Measurements from ENCODE around the gene EXOSC7. TPM values are rescaled to one million over a fixed set of nuclear protein-coding genes. Genes with fewer than 3 reads are reported as not detected.

EXOSC7 gene
- total RNA-seq, 1 donor from 2014 or later = 56.2 TPM

DNA sequence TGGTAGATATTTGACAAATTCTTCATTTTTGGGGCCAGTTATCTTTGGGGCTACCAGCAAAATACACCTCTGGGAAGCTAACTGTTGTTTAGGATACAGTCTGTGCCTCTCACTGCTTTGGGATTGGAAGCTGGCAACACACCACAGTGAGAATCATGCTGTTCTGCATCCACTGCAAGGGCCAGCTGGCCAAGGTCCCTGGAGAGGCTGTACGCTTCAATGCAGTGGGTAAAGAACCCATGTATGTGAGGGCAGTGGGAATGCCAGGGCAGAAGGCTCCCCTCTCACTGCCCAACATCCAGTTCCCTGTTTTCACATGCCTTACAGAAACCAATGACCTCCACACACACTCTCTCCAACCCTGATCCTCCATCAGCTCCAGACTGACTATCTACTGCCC lies 20.1 kb upstream of the EXOSC7 start:
- no peaks in the 10 kb centered on the region for H3K27me3 ChIP-seq
- TF ChIP-seq POLR2AphosphoS5 (IDR thresholded peaks at IDR 0.05; ENCODE audit: insufficient read depth in 1 of 2, low read depth in 1 of 2) (no peak), POLR2A (IDR thresholded peaks at IDR 0.05) (no peak)
- TF ChIP-seq, protein P1, sequence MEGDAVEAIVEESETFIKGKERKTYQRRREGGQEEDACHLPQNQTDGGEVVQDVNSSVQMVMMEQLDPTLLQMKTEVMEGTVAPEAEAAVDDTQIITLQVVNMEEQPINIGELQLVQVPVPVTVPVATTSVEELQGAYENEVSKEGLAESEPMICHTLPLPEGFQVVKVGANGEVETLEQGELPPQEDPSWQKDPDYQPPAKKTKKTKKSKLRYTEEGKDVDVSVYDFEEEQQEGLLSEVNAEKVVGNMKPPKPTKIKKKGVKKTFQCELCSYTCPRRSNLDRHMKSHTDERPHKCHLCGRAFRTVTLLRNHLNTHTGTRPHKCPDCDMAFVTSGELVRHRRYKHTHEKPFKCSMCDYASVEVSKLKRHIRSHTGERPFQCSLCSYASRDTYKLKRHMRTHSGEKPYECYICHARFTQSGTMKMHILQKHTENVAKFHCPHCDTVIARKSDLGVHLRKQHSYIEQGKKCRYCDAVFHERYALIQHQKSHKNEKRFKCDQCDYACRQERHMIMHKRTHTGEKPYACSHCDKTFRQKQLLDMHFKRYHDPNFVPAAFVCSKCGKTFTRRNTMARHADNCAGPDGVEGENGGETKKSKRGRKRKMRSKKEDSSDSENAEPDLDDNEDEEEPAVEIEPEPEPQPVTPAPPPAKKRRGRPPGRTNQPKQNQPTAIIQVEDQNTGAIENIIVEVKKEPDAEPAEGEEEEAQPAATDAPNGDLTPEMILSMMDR (IDR thresholded peaks at IDR 0.05) = no peak
- intact Hi-C loops (cut with DNase I) = no loop called here
- no peak overlapping the region for H3K27ac ChIP-seq
- peaks cover 0 to 20% of the 10 kb centered on the region in 2 donors for H3K36me3 ChIP-seq
- no peaks in the 10 kb centered on the region for H3K9me3 ChIP-seq
- peaks cover 20% of the 10 kb centered on the region for H3K4me1 ChIP-seq
- H3K4me3 ChIP-seq = no peak overlapping the region
- no peak for DNase-seq (ENCODE audit: extremely low spot score in 2 of 2)

DNA sequence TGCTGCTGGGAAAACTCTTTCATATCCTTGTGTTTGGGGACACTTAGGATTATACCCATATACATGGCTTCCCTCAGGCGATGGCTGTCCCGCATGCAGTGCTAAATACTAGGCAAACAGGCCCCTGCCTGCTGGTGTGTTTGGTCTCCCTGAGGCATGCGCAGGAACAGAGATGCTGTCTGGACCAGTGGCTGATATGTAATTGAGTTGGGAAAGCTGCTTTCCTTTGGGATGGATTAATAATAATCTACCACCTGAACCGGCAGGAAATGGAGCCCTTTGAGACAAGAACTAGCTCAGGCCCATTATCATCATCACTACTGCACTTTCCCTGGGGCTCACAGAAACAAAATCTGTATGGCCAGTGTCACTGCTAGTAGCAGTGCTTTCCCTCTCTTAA lies 18.1 kb upstream of the EXOSC7 start:
- DNase-seq (ENCODE audit: extremely low spot score in 2 of 2) = no peak
- intact Hi-C loops (cut with DNase I) = no loop called here
- Histone ChIP-seq H3K27ac (no peak overlapping the region), H3K4me3 (no peak overlapping the region), H3K36me3 (peaks cover 0 to 20% of the 10 kb centered on the region in 2 donors), H3K27me3 (no peaks in the 10 kb centered on the region), H3K4me1 (peaks cover 22% of the 10 kb centered on the region), H3K9me3 (no peaks in the 10 kb centered on the region)
- TF ChIP-seq, protein P1 (IDR thresholded peaks at IDR 0.05) = no peak
- TF ChIP-seq POLR2A (IDR thresholded peaks at IDR 0.05) (no peak), POLR2AphosphoS5 (IDR thresholded peaks at IDR 0.05; ENCODE audit: insufficient read depth in 1 of 2, low read depth in 1 of 2) (no peak)

DNA sequence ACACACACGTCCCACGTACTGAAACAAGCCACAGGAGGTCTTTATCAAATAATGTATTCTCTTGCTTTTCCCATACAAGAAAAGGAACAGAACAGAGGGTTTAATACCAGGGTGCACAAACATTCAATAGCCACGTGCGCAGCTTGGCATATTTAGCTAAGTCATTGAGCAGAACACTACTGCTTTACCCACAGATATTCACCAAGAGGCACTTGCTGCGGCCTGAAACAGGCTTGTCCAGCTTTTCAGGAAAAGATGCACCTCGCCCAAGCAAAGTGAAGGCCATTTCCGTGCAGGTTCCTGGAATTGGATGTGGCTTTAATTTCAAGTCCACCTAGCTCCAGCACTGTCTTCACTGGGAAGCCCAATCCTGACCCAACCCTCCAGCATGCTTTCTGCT lies 17.7 kb upstream of the EXOSC7 start:
- H3K4me1 ChIP-seq = peaks cover 26% of the 10 kb centered on the region
- no peaks in the 10 kb centered on the region for H3K27me3 ChIP-seq
- no peak for DNase-seq (ENCODE audit: extremely low spot score in 2 of 2)
- peaks cover 0 to 20% of the 10 kb centered on the region in 2 donors for H3K36me3 ChIP-seq
- no peak overlapping the region for H3K4me3 ChIP-seq
- TF ChIP-seq, protein P1 (IDR thresholded peaks at IDR 0.05) = no peak
- TF ChIP-seq POLR2AphosphoS5 (IDR thresholded peaks at IDR 0.05; ENCODE audit: insufficient read depth in 1 of 2, low read depth in 1 of 2) (no peak), POLR2A (IDR thresholded peaks at IDR 0.05) (no peak)
- H3K9me3 ChIP-seq = no peaks in the 10 kb centered on the region
- intact Hi-C loops (cut with DNase I) = no loop called here
- no peak overlapping the region for H3K27ac ChIP-seq

DNA sequence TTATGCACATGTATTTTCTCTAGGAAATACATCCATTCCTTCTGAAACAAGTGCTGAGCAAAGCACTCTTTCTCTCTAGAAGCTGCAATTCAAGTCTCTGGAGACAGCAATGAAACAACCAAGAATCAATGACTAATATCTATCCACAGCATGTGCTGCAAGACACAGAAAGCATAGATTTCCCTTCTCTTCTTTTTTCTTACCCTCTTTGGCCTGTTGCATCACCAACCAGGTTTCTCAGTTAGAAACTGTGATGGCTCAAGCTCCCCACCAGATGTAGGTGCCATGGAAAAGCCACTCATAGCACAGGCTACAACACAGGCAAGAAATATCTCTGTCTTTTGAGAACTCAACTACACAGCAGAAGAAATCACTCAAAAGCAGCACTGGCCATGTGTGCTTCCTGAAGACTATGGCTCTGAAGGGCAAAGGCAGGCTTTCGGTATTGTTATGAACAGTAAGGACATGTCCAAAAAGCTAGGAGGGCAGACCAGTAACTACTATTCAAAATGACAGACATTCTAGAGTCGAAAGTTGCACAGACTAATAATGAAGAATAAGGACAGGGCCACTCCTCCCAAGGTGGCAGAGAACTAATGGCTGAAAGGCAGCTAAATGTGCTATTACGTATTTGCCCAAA lies 15.5 kb upstream of the EXOSC7 start:
- DNase-seq (ENCODE audit: extremely low spot score in 2 of 2) = no peak
- H3K36me3 ChIP-seq = peaks cover 0 to 20% of the 10 kb centered on the region in 2 donors
- H3K27me3 ChIP-seq = no peaks in the 10 kb centered on the region
- no peaks in the 10 kb centered on the region for H3K9me3 ChIP-seq
- TF ChIP-seq, protein P1 (IDR thresholded peaks at IDR 0.05) = no peak
- TF ChIP-seq POLR2AphosphoS5 (IDR thresholded peaks at IDR 0.05; ENCODE audit: insufficient read depth in 1 of 2, low read depth in 1 of 2) (no peak), POLR2A (IDR thresholded peaks at IDR 0.05) (no peak)
- H3K4me1 ChIP-seq = peaks cover 39% of the 10 kb centered on the region
- no peak overlapping the region for H3K4me3 ChIP-seq
- H3K27ac ChIP-seq = no peak overlapping the region
- intact Hi-C loops (cut with DNase I) = no loop called here

DNA sequence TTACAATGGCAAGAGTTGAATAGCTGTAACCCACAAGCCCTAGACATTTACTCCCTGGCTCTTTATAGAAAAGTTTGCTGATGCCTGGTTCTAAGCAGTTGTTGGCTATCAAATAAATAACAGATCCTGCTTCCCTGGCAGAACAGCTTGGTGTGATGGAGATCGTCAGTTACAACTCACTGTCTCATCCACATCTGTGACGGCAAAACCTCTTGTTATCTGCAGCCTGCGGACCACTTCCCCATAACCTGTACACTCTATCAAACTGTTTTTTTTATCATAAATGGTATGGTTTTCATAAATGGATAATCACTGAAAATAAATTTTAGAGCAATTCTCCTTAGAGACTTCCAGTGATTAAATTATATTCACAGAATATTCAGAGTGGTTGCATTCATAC lies 14.2 kb upstream of the EXOSC7 start:
- H3K4me1 ChIP-seq = peaks cover 44% of the 10 kb centered on the region
- H3K27ac ChIP-seq = no peak overlapping the region
- intact Hi-C loops (cut with DNase I) = no loop called here
- H3K27me3 ChIP-seq = no peaks in the 10 kb centered on the region
- peaks cover 0 to 20% of the 10 kb centered on the region in 2 donors for H3K36me3 ChIP-seq
- DNase-seq (ENCODE audit: extremely low spot score in 2 of 2) = no peak
- no peak overlapping the region for H3K4me3 ChIP-seq
- TF ChIP-seq, protein P1 (IDR thresholded peaks at IDR 0.05) = no peak
- no peak for TF ChIP-seq POLR2A (IDR thresholded peaks at IDR 0.05)
- no peaks in the 10 kb centered on the region for H3K9me3 ChIP-seq
